Stimulated activated CD4-positive, alpha-beta T cell treated with anti-CD3 and anti-CD28 coated beads, TNF-alpha, amount 100 ng/mL, for 48 hours (primary cell): ENCODE results near the gene OR51G2.

Source experiments
- DNase-seq, 3 donors: peaks; one replicate each; pipeline ENCODE4 v3.0.0-alpha.2; 2020; ENCODE audit warnings: low read depth in 3 of 3

OR51G2 gene

GRCh38 chr11:4863876-4864275 is 55.3 kb downstream of the OR51G2 start:
- no peak for DNase-seq
